Smooth muscle cell (in vitro differentiated cells): Measurements from ENCODE around the gene SLC24A4. TPM values are rescaled to one million over a fixed set of nuclear protein-coding genes. Genes with fewer than 3 reads are reported as not detected.

Experiments used
- DNase-seq: peaks from one replicate; lab custom pipeline; 2025; ENCODE audit not compliant: unreplicated experiment; lab: John Stamatoyannopoulos, UW
- H2AFZ ChIP-seq: fragments of 200-600 bp; sonication (generic); 2 replicates; pipeline ENCODE4 v1.6.0; 2016; ENCODE audit warnings: antibody characterized with exemption, low read depth, mild to moderate bottlenecking
- H3F3A ChIP-seq: fragments of 200-600 bp; sonication (generic); 2 replicates; pipeline ENCODE4 v1.6.0; 2017; ENCODE audit warnings: antibody characterized with exemption, low read depth
- H3K27ac ChIP-seq: fragments of 200-600 bp; sonication (generic); 2 replicates; pipeline ENCODE4 v1.5.1; 2016; ENCODE audit warnings: low read depth, mild to moderate bottlenecking
- H3K27me3 ChIP-seq: fragments of 200-600 bp; sonication (generic); 2 replicates; pipeline ENCODE4 v1.6.1; 2016; ENCODE audit warnings: low read depth, mild to moderate bottlenecking
- H3K36me3 ChIP-seq: fragments of 200-600 bp; sonication (generic); 2 replicates; pipeline ENCODE4 v1.5.1; 2016; ENCODE audit warnings: low read depth
- H3K4me1 ChIP-seq: fragments of 200-600 bp; sonication (generic); 2 replicates; pipeline ENCODE4 v1.5.1; 2016; ENCODE audit warnings: low read depth
- H3K4me2 ChIP-seq: fragments of 200-600 bp; sonication (generic); 2 replicates; pipeline ENCODE4 v1.6.0; 2016; ENCODE audit warnings: mild to moderate bottlenecking
- H3K4me3 ChIP-seq: fragments of 200-600 bp; sonication (generic); 2 replicates; pipeline ENCODE4 v1.5.1; 2016; ENCODE audit warnings: mild to moderate bottlenecking
- H3K79me2 ChIP-seq: fragments of 200-600 bp; sonication (generic); 2 replicates; pipeline ENCODE4 v1.6.0; 2016; ENCODE audit warnings: low read depth, mild to moderate bottlenecking
- H3K9ac ChIP-seq: fragments of 200-600 bp; sonication (generic); 2 replicates; pipeline ENCODE4 v1.6.0; 2016; ENCODE audit warnings: low read depth
- H3K9me3 ChIP-seq: fragments of 200-600 bp; sonication (generic); replicated peaks from 2 replicates; pipeline ENCODE4 v1.5.1; 2016; ENCODE audit warnings: low read depth
- H4K20me1 ChIP-seq: fragments of 200-600 bp; sonication (generic); 2 replicates; pipeline ENCODE4 v1.6.0; 2016; ENCODE audit warnings: low read depth
- WGBS: methylation state at CpG from one replicate; pipeline ENCODE4 v1.1.7; 2016; ENCODE audit warnings: low lambda C conversion rate; 5-methylcytosine and 5-hydroxymethylcytosine counted together
- polyA plus RNA-seq: library from polyadenylated mRNA; unstranded; fragments of >200 nt; fragmentation: Nextera tagmentation; extraction: Ambion mirVana; gene quantifications from 2 replicates; pipeline ENCODE4 v1.2.1, GENCODE V29; 2016
- total RNA-seq: library from RNA; depleted of rRNA; stranded (reverse); fragments of >200 nt; gene quantifications from 2 replicates; pipeline ENCODE4 v1.2.3, GENCODE V29; 2014
- TF ChIP-seq, protein P1 (sequence below): fragments of 200-600 bp; sonication (generic); IDR thresholded peaks from 2 replicates; pipeline ENCODE4 v1.5.1; 2017; ENCODE audit warnings: borderline replicate concordance, mild to moderate bottlenecking, antibody characterized with exemption; ENCODE audit not compliant: insufficient read depth, poor library complexity, severe bottlenecking

The SLC24A4 gene
- total and polyA plus RNA-seq, 2 experiments from 2014 or later, result 0.58 TPM; not detected in 1

- no peak overlapping the region for H3K9ac ChIP-seq
- no peaks in the 10 kb centered on the region for H3K4me1 ChIP-seq
- no peaks in the 10 kb centered on the region for H3K79me2 ChIP-seq
- H2AFZ ChIP-seq, result no peak overlapping the region
- H3K36me3 ChIP-seq, result no peaks in the 10 kb centered on the region
- H3K4me2 ChIP-seq, result no peak overlapping the region
- H3K27me3 ChIP-seq, result peaks cover 3% of the 10 kb centered on the region
- no peaks in the 10 kb centered on the region for H4K20me1 ChIP-seq
- no peak overlapping the region for H3K27ac ChIP-seq
- H3K4me3 ChIP-seq, result no peak overlapping the region
- no peaks in the 10 kb centered on the region for H3F3A ChIP-seq
- TF ChIP-seq, protein P1, sequence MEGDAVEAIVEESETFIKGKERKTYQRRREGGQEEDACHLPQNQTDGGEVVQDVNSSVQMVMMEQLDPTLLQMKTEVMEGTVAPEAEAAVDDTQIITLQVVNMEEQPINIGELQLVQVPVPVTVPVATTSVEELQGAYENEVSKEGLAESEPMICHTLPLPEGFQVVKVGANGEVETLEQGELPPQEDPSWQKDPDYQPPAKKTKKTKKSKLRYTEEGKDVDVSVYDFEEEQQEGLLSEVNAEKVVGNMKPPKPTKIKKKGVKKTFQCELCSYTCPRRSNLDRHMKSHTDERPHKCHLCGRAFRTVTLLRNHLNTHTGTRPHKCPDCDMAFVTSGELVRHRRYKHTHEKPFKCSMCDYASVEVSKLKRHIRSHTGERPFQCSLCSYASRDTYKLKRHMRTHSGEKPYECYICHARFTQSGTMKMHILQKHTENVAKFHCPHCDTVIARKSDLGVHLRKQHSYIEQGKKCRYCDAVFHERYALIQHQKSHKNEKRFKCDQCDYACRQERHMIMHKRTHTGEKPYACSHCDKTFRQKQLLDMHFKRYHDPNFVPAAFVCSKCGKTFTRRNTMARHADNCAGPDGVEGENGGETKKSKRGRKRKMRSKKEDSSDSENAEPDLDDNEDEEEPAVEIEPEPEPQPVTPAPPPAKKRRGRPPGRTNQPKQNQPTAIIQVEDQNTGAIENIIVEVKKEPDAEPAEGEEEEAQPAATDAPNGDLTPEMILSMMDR, result no peak
- H3K9me3 ChIP-seq, result no peaks in the 10 kb centered on the region
- 79% methylated on average over 7 of the region's 7 CpGs for WGBS
- no peak for DNase-seq
Observed at GRCh38 chr14:92309968-92310530, 12.9 kb upstream of the SLC24A4 start.

- no peaks in the 10 kb centered on the region for H3K27me3 ChIP-seq
- no peak overlapping the region for H2AFZ ChIP-seq
Observed at GRCh38 chr14:92310776-92311375, 12.1 kb upstream of the SLC24A4 start.

GRCh38 chr14:92314182-92314581, 8.8 kb upstream of the SLC24A4 start:
- Histone ChIP-seq H3K79me2 (no peaks in the 10 kb centered on the region), H3K4me3 (no peak overlapping the region), H3K27me3 (no peaks in the 10 kb centered on the region), H3K36me3 (no peaks in the 10 kb centered on the region), H3K9ac (no peak overlapping the region), H2AFZ (no peak overlapping the region), H3K4me2 (no peak overlapping the region), H3K9me3 (no peaks in the 10 kb centered on the region), H3F3A (no peaks in the 10 kb centered on the region), H3K4me1 (no peaks in the 10 kb centered on the region), H4K20me1 (no peaks in the 10 kb centered on the region), H3K27ac (no peak overlapping the region)
- no peak for DNase-seq
- WGBS, result 87% methylated on average over 1 of the region's 1 CpG
- TF ChIP-seq, protein P1, result no peak

More at GRCh38 chr14:92310776-92311375, 12.1 kb upstream of the SLC24A4 start:
- Histone ChIP-seq H3F3A (no peaks in the 10 kb centered on the region), H3K27ac (no peak overlapping the region), H3K4me2 (no peak overlapping the region), H3K79me2 (no peaks in the 10 kb centered on the region), H3K9ac (no peak overlapping the region), H3K9me3 (no peaks in the 10 kb centered on the region), H3K4me3 (no peak overlapping the region), H3K36me3 (no peaks in the 10 kb centered on the region), H3K4me1 (no peaks in the 10 kb centered on the region), H4K20me1 (no peaks in the 10 kb centered on the region)
- 90% methylated on average over 6 of the region's 6 CpGs for WGBS
- DNase-seq, result no peak
- TF ChIP-seq, protein P1, result no peak
